HCT116 (cell line): ENCODE results near the gene SFXN2. TPM values are rescaled to one million over a fixed set of nuclear protein-coding genes. Genes with fewer than 3 reads are reported as not detected.

ENCODE experiments used
- ATAC-seq: fragments of 200-7000 bp; cut with Tn5 transposase; 2 replicates; pipeline ENCODE4 v1.9.1; 2020; ENCODE audit warnings: mild to moderate bottlenecking, moderate library complexity
- Bru-seq: library from RNA; stranded (reverse); fragments of 400-500 nt; gene quantifications from one replicate; lab custom pipeline; 2021; lab: Mats Ljungman, UMichigan
- BruChase-seq, 2 experiments: library from RNA; stranded (reverse); fragments of 400-500 nt; gene quantifications; one replicate each; lab custom pipeline; 2021; lab: Mats Ljungman, UMichigan
- BruUV-seq: library from RNA; stranded (reverse); fragments of 400-500 nt; replicated peaks from 2 replicates; lab custom pipeline; 2021; lab: Mats Ljungman, UMichigan
- CTCF ChIA-PET: fragments of 300-600 bp; sonication (Branson Sonifier 250); formaldehyde crosslinking; loops from one replicate; lab custom pipeline; 2021; ENCODE audit warnings: antibody characterized with exemption; lab: Charles Lee
- POLR2A ChIA-PET: fragments of 300-600, 350-600 bp; sonication (Branson Sonifier 250); formaldehyde crosslinking; loops from one replicate; lab custom pipeline; 2021; ENCODE audit warnings: antibody characterized with exemption; lab: Charles Lee
- RAD21 ChIA-PET, 2 experiments: fragments of 300-600 bp; sonication (Branson Sonifier 250); formaldehyde crosslinking; loops; one replicate each; lab custom pipeline; 2023; ENCODE audit warnings: low total read pairs in 2 of 2; ENCODE audit not compliant: uncharacterized antibody in 2 of 2, unreplicated experiment in 2 of 2, low non-redundant PET in 1 of 2; lab: Charles Lee
- DNase-seq: peaks from one replicate; pipeline ENCODE4 v3.0.0-alpha.2; 2010; ENCODE audit warnings: low read depth, low spot score
- H2AFZ ChIP-seq: fragments of 200-600 bp; shearing (Covaris generic), sonication (generic); 2 replicates; pipeline ENCODE4 v1.6.1; 2017; ENCODE audit warnings: low read depth, mixed run types, mixed read lengths, antibody characterized with exemption, low read length; ENCODE audit not compliant: poor library complexity, severe bottlenecking
- H3K27ac ChIP-seq: 2 replicates; pipeline ENCODE4 v1.5.1; 2012; ENCODE audit warnings: low read depth, low read length
- H3K27me3 ChIP-seq: fragments of 200-600 bp; sonication (generic); 2 replicates; pipeline ENCODE4 v1.6.1; 2016; ENCODE audit warnings: mixed run types, low read length, mixed read lengths; ENCODE audit not compliant: insufficient read depth
- H3K36me3 ChIP-seq, 2 experiments: fragments of 200-500 bp in 1 of 2; fragments of 200-600 bp in 1 of 2; sonication (Bioruptor generic) in 1 of 2; sonication (generic) in 1 of 2; 2 replicates each; pipeline versions ENCODE4 v1.5.1 to v1.6.1; 2014 to 2016; ENCODE audit warnings: low read length in 2 of 2, inconsistent platforms in 1 of 2, mixed read lengths in 1 of 2, mixed run types in 1 of 2; ENCODE audit not compliant: insufficient read depth in 2 of 2, control insufficient read depth in 1 of 2
- H3K4me1 ChIP-seq, 2 experiments: fragments of 200-600 bp in 1 of 2; sonication (generic) in 1 of 2; 2 replicates each; pipeline versions ENCODE4 v1.5.1 to v1.6.1; 2012 to 2017; ENCODE audit warnings: low read length in 2 of 2, inconsistent platforms in 1 of 2, mild to moderate bottlenecking in 1 of 2, mixed read lengths in 1 of 2, mixed run types in 1 of 2, moderate library complexity in 1 of 2; ENCODE audit not compliant: insufficient read depth in 2 of 2, control insufficient read depth in 1 of 2
- H3K4me2 ChIP-seq: fragments of 200-600 bp; sonication (generic); 2 replicates; pipeline ENCODE4 v1.6.1; 2017; ENCODE audit warnings: mixed run types, low read length, mixed read lengths
- H3K4me3 ChIP-seq, 2 experiments: fragments of 200-600 bp in 1 of 2; sonication (generic) in 1 of 2; replicated peaks in 1 of 2; 2 replicates each; pipeline ENCODE4 v1.5.1; 2011 to 2016; ENCODE audit warnings: low read length in 2 of 2, control low read depth in 1 of 2, low read depth in 1 of 2, mild to moderate bottlenecking in 1 of 2, mixed read lengths in 1 of 2, mixed run types in 1 of 2
- H3K79me2 ChIP-seq: fragments of 200-600 bp; sonication (generic); 2 replicates; pipeline ENCODE4 v1.6.1; 2017; ENCODE audit warnings: mild to moderate bottlenecking, mixed run types, low read length, moderate library complexity, mixed read lengths; ENCODE audit not compliant: insufficient read depth
- H3K9ac ChIP-seq: fragments of 200-600 bp; sonication (generic); 2 replicates; pipeline ENCODE4 v1.6.1; 2016; ENCODE audit warnings: low read length, mixed read lengths
- H3K9me2 ChIP-seq: fragments of 200-600 bp; sonication (generic), shearing (Covaris generic); 2 replicates; pipeline ENCODE4 v1.6.1; 2017; ENCODE audit warnings: mixed run types, mild to moderate bottlenecking, moderate library complexity; ENCODE audit not compliant: insufficient read depth
- H3K9me3 ChIP-seq, 2 experiments: fragments of 200-500 bp in 1 of 2; fragments of 200-600 bp in 1 of 2; sonication (Bioruptor generic) in 1 of 2; sonication (generic) in 1 of 2; 2 replicates each; pipeline ENCODE4 v1.6.1; 2014 to 2017; ENCODE audit warnings: low read length in 2 of 2, mixed read lengths in 2 of 2, inconsistent platforms in 1 of 2, low read depth in 1 of 2, mild to moderate bottlenecking in 1 of 2, mixed run types in 1 of 2, moderate library complexity in 1 of 2; ENCODE audit not compliant: control insufficient read depth in 1 of 2, insufficient read depth in 1 of 2
- H4K20me1 ChIP-seq: fragments of 200-600 bp; sonication (generic), shearing (Covaris generic); 2 replicates; pipeline ENCODE4 v1.6.1; 2017; ENCODE audit warnings: mixed run types, mild to moderate bottlenecking, moderate library complexity; ENCODE audit not compliant: insufficient read depth
- ATF3 ChIP-seq: IDR thresholded peaks from 2 replicates; pipeline ENCODE4 v1.6.1; 2012
- CBX3 ChIP-seq: IDR thresholded peaks from 2 replicates; pipeline ENCODE4 v1.6.1; 2012; ENCODE audit warnings: low read depth
- CEBPB ChIP-seq: IDR thresholded peaks from 2 replicates; pipeline ENCODE4 v1.6.1; 2012; ENCODE audit warnings: low read depth
- CTCF ChIP-seq, 3 experiments: fragments of 200-600 bp in 1 of 3; sonication (generic) in 1 of 3; IDR thresholded peaks in 2 of 3; conservative IDR thresholded peaks in 1 of 3; 2 replicates each; pipeline ENCODE4 v1.5.1; 2012 to 2017; ENCODE audit warnings: low read depth in 2 of 3, low read length in 2 of 3, antibody characterized with exemption in 1 of 3, borderline replicate concordance in 1 of 3, control low read depth in 1 of 3, mild to moderate bottlenecking in 1 of 3, mixed read lengths in 1 of 3, mixed run types in 1 of 3, moderate library complexity in 1 of 3; ENCODE audit not compliant: insufficient read depth in 1 of 3
- ELF1 ChIP-seq: IDR thresholded peaks from 2 replicates; pipeline ENCODE4 v1.6.1; 2012; ENCODE audit warnings: low read depth, borderline replicate concordance
- EZH2 ChIP-seq: fragments of 200-600 bp; sonication (generic); IDR thresholded peaks from 2 replicates; pipeline ENCODE4 v1.6.1; 2017; ENCODE audit warnings: antibody characterized with exemption, mixed run types
- FOSL1 ChIP-seq: IDR thresholded peaks from 2 replicates; pipeline ENCODE4 v1.6.1; 2012; ENCODE audit warnings: low read depth
- MAX ChIP-seq: IDR thresholded peaks from 2 replicates; pipeline ENCODE4 v1.6.1; 2012
- POLR2A ChIP-seq: IDR thresholded peaks from 2 replicates; pipeline ENCODE4 v1.7.0; 2011; ENCODE audit warnings: borderline replicate concordance; ENCODE audit not compliant: insufficient read depth, insufficient read length; ENCODE audit errors: extremely low read depth
- POLR2AphosphoS5 ChIP-seq: IDR thresholded peaks from 2 replicates; pipeline ENCODE4 v1.6.1; 2011; ENCODE audit warnings: mild to moderate bottlenecking, low read depth, low read length, moderate library complexity
- RAD21 ChIP-seq: IDR thresholded peaks from 2 replicates; pipeline ENCODE4 v1.6.1; 2012; ENCODE audit warnings: low read depth, mild to moderate bottlenecking
- SIN3A ChIP-seq: IDR thresholded peaks from 2 replicates; pipeline ENCODE4 v1.6.1; 2012; ENCODE audit warnings: low read depth
- SP1 ChIP-seq: IDR thresholded peaks from 2 replicates; pipeline ENCODE4 v1.6.1; 2012; ENCODE audit warnings: low read depth
- ZBTB33 ChIP-seq: IDR thresholded peaks from 2 replicates; pipeline ENCODE4 v1.6.1; 2011; ENCODE audit warnings: mild to moderate bottlenecking, low read length, moderate library complexity; ENCODE audit not compliant: insufficient replicate concordance; ENCODE audit errors: extremely low read depth
- ZFX ChIP-seq: fragments of 450-650 bp; IDR thresholded peaks from 2 replicates; pipeline ENCODE4 v1.6.1; 2017
- intact Hi-C: fragments of 100-400 bp; cut with micrococcal nuclease; formaldehyde crosslinking; loops from 2 replicates; pipeline ENCODE4 v1.10.0; 2022
- long read RNA-seq: library from polyadenylated mRNA; unstranded; transcript quantifications from one replicate; pipeline ENCODE4 v2.0.0, GENCODE V29; 2021; ENCODE audit not compliant: unreplicated experiment
- polyA plus RNA-seq: library from polyadenylated mRNA; unstranded; fragments of >200 nt; gene quantifications from 2 replicates; pipeline ENCODE4 v1.2.1, GENCODE V29; 2012; ENCODE audit warnings: missing spikeins
- total RNA-seq: library from RNA; stranded (reverse); gene quantifications from one replicate; pipeline ENCODE4 v1.2.1, GENCODE V29; 2021; ENCODE audit not compliant: unreplicated experiment
- TF ChIP-seq, protein P1 (sequence below): IDR thresholded peaks from 2 replicates; pipeline ENCODE4 v1.6.1; 2012; ENCODE audit warnings: low read depth

SFXN2 gene
- 22.9 TPM for total RNA-seq
- 7.2 and 14.3 TPM in 2 replicates for polyA plus RNA-seq
- percentile 73 among the genes with signal in this experiment for Bru-seq, nascent RNA
- BruChase-seq, experiment 1, labeled RNA remaining after a 6-hour chase, result percentile 58 among the genes with signal in this experiment
- BruChase-seq, experiment 2, labeled RNA remaining after a 2-hour chase, result percentile 63 among the genes with signal in this experiment
- long read RNA-seq, full-length matches to known transcripts, result 16 of 27 reads
- long read RNA-seq, partial matches to known transcripts, result 2 of 27 reads
- long read RNA-seq, other reads (novel, unspliced or antisense), result 9 of 27 reads

- CTCF ChIA-PET, result interaction anchor here (0.6 to 1.9 kb wide), 6 partner anchors 12 to 535 kb away, joined by 3 to 16 read pairs (median 4); no protein-coding TSS in a partner anchor
- peak within 1 kb of the TSS; percentile 77 for H3K27ac ChIP-seq
- H2AFZ ChIP-seq, result peak within 1 kb of the TSS; percentile 60
- peak within 1 kb of the TSS; percentile 97 for H3K4me2 ChIP-seq
- H3K9me2 ChIP-seq, result no peaks in the 10 kb centered on the region
- no peaks in the 10 kb centered on the region for H3K27me3 ChIP-seq
- H4K20me1 ChIP-seq, result no peaks in the 10 kb centered on the region
- RAD21 ChIA-PET, result interaction anchor here in 1 of 2 experiments (0.6 kb wide), 2 partner anchors 203 to 897 kb away, joined by 3 read pairs; partner anchors contain the start of genes CNNM2 and OGA
- peak within 1 kb of the TSS; percentile 96 for H3K9ac ChIP-seq
- peak; percentile 46 for ATAC-seq
- DNase-seq, result no peak
- peak within 1 kb of the TSS; percentile 88 to 95 for H3K4me3 ChIP-seq
- POLR2A ChIA-PET, result interaction anchor here (0.6 to 1.8 kb wide), 9 partner anchors 20 to 239 kb away, joined by 3 to 8 read pairs (median 3); partner anchors contain the start of gene WBP1L
- H3K36me3 ChIP-seq, result no peaks in the 10 kb centered on the region; a peak in 1 of 4 replicates
- peaks cover 35% of the 10 kb centered on the region for H3K79me2 ChIP-seq
- TSS peak; percentile 60 for BruUV-seq
- peaks cover 18 to 29% of the 10 kb centered on the region in 2 experiments for H3K4me1 ChIP-seq
- intact Hi-C loops, result loop anchor here (2.0 to 5.0 kb wide), 3 partner anchors 70 to 212 kb away; partner anchors contain the start of genes ACTR1A, SUFU and TRIM8
- no peaks in the 10 kb centered on the region for H3K9me3 ChIP-seq
- TF ChIP-seq EZH2, result no peak
- TF ChIP-seq CEBPB, result no peak
- TF ChIP-seq, protein P1, sequence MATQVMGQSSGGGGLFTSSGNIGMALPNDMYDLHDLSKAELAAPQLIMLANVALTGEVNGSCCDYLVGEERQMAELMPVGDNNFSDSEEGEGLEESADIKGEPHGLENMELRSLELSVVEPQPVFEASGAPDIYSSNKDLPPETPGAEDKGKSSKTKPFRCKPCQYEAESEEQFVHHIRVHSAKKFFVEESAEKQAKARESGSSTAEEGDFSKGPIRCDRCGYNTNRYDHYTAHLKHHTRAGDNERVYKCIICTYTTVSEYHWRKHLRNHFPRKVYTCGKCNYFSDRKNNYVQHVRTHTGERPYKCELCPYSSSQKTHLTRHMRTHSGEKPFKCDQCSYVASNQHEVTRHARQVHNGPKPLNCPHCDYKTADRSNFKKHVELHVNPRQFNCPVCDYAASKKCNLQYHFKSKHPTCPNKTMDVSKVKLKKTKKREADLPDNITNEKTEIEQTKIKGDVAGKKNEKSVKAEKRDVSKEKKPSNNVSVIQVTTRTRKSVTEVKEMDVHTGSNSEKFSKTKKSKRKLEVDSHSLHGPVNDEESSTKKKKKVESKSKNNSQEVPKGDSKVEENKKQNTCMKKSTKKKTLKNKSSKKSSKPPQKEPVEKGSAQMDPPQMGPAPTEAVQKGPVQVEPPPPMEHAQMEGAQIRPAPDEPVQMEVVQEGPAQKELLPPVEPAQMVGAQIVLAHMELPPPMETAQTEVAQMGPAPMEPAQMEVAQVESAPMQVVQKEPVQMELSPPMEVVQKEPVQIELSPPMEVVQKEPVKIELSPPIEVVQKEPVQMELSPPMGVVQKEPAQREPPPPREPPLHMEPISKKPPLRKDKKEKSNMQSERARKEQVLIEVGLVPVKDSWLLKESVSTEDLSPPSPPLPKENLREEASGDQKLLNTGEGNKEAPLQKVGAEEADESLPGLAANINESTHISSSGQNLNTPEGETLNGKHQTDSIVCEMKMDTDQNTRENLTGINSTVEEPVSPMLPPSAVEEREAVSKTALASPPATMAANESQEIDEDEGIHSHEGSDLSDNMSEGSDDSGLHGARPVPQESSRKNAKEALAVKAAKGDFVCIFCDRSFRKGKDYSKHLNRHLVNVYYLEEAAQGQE, result no peak
- peak; percentile 78 for TF ChIP-seq ZFX
- no peak for TF ChIP-seq ELF1
- TF ChIP-seq POLR2AphosphoS5, result peak; percentile 82
- peak; percentile 98 for TF ChIP-seq MAX
- no peak for TF ChIP-seq FOSL1
- TF ChIP-seq CBX3, result no peak
- peak; percentile 97 for TF ChIP-seq SIN3A
- TF ChIP-seq SP1, result no peak
- TF ChIP-seq ZBTB33, result no peak
- no peak for TF ChIP-seq ATF3
- peak in 1 of 3 experiments; percentile 43; a peak in 2 of 6 replicates for TF ChIP-seq CTCF (IDR thresholded peaks at IDR 0.05 in 2 of 3, conservative IDR thresholded peaks at IDR 0.05 in 1 of 3; ENCODE audit: borderline replicate concordance in 1 of 3, insufficient read depth in 1 of 3, low read depth in 2 of 3, low read length in 2 of 3)
- no peak for TF ChIP-seq RAD21
- peak; percentile 77 for TF ChIP-seq POLR2A
Measured at GRCh38 chr10:102714621-102715455, at the start of gene SFXN2. Gene SFXN2, plus strand, starts transcription at chr10:102714636. Its CDS starts 12,001 bp downstream, at chr10:102726637.
